CD4-positive, alpha-beta T cell treated with Interleukin-6 for 4 hours (primary cell): Measurements from ENCODE around the gene PTPRN2.
"Not testable (repeated sequence)": the region's sequence is repeated elsewhere in the genome, so short reads cannot be mapped to it uniquely, and the experiment has no call there.

Experiments
- DNase-seq: peaks from one replicate; pipeline ENCODE4 v3.0.0-alpha.2; 2020; ENCODE audit warnings: mixed read lengths

The PTPRN2 gene

DNA sequence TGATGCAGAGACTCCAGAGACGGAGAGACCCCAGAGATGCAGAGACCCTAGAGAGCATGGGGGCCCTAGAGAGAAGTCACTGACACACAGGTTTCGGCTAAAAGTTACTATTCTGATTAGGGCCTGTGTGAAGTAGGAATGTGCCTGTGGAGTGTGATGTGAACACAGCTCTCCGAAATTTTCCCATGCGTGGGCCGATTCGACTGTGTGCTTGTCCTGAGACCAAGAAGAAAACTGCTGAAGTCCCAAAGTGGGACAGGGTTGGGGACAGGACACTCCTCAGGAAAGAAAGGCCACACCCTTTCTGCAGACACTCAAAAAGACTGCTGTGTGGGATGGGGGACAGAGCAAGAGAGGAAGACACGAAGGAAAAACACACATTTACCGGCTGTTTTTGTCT lies 533.5 kb downstream of the PTPRN2 start:
- DNase-seq, result no peak

DNA sequence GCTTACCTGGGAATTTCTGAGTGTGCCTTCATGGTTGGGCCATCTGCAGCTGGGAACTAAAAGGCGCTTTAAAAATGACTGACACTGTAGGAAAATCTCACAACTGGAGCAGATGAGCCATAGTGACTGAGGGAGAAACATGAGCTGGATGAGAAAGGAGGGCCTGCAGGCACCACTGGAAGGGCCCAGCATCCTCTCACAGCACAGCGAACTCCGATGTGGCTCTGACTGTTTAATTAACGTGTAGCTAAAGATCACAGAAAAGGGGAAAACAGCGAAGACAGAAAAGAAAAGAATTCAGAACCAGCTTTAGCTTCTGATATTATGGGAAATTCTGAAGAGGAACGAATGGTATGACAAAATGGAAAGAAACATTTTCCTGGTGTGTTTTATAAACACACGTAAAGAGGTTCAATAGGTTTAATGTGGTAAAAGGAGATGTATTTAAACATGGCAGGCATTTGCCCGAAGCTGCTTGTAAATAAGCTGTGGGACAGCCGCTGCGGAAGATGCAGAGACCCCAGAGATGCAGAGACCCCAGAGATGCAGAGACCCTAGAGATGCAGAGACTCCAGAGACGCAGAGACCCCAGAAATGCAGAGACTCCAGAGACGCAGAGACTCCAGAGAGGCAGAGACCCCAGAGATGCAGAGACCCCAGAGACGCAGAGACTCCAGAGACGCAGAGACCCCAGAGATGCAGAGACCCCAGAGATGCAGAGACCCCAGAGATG lies 534.3 kb downstream of the PTPRN2 start:
- DNase-seq, result no peak

DNA sequence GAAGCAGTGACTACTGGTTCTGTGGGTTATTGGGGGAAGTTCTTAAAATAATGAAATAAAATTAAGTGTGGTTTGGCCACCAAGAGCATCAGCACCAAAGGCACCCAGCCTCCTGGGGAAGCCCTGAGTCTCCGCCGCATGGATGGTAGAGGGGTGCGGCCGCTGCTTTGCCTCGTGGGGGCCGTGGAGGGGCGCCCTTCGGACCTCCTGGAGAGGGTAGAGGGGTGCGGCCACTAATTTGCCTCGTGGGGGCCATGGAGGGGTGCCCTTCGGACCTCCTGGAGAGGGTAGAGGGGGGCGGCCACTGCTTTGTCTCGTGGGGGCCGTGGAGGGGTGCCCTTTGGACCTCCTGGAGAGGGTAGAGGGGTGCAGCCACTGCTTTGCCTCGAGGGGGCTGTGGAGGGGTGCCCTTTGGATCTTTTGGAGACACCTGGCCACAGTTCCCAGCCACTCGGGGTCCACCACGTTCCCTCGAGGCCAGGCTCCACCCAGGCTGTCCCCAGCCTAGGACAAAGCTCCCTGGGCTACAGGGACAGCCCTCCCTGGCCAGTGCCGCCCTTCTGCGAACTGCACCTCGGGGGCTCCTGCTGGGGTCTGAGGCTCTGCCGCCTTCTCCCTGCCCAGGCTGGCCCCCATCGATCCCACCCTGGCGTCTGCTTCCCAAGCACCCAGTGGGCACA lies 535.1 kb downstream of the PTPRN2 start:
- DNase-seq, result no peak

- no peak for DNase-seq
These were observed 535.8 kb downstream of the PTPRN2 start for GRCh38 chr7:158051776-158052175.

- no peak for DNase-seq
These were observed 536.5 kb downstream of the PTPRN2 start for GRCh38 chr7:158050978-158051651.

- DNase-seq, result no peak
These were observed 537.1 kb downstream of the PTPRN2 start for GRCh38 chr7:158050441-158050977.

- no peak for DNase-seq
These were observed 538.4 kb downstream of the PTPRN2 start for GRCh38 chr7:158049271-158049670.

- no peak for DNase-seq
These were observed 539.1 kb downstream of the PTPRN2 start for GRCh38 chr7:158048569-158048968.

GRCh38 chr7:158047391-158048059 lies 540.1 kb downstream of the PTPRN2 start:
- DNase-seq, result no peak

GRCh38 chr7:158046246-158046645 lies 541.4 kb downstream of the PTPRN2 start:
- not testable (repeated sequence) for DNase-seq

- no peak for DNase-seq
These were observed 543.2 kb downstream of the PTPRN2 start for GRCh38 chr7:158044482-158044823.

DNA sequence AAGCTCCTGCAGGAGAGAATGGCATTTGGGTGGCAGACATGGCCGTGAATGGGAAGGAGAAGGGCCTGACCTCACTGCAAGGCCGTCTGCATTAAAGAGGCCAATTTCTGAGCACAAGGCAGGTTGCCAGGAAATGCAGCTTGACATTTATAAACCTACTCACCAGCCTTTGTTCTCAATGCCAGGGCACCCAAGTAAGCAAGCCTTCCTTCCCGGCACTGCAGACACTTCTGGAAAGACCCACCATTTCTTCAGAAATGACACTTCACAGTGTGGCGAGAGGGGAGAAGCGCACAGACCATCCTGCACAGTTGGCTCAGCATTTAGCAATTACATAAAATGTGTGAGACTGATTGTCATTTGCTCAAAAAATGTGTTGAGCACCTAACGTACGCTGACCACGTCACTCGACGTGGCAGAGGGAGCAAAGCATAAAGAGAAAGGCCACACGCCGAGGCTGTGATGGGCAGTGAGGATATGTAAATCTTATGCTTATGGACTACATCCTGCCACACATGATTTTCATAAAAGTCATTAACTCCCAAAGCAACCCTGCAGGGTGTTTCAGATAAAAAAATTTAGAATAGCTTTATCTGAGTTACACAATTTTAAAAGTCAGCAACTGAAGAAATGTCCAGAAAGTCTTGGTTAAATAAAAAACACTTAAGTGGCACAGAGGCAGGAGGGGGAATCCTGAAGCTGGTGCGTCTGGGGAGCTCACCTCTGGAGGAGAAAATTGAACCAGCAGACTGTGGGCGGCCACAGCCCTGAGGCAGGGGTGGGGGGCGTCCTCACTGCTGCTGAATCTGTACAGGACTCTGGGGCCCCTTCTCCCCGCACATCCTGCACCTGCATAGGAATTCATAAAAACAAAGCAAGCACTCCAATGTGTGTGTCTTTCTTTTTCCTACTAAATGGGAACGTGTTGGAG lies 543.8 kb downstream of the PTPRN2 start:
- DNase-seq, result no peak

- no peak for DNase-seq
These were observed 545.3 kb downstream of the PTPRN2 start for GRCh38 chr7:158042156-158042880.

GRCh38 chr7:158040199-158040598 lies 547.4 kb downstream of the PTPRN2 start:
- DNase-seq, result no peak

GRCh38 chr7:158039270-158039669 lies 548.4 kb downstream of the PTPRN2 start:
- no peak for DNase-seq

- no peak for DNase-seq
These were observed 550.4 kb downstream of the PTPRN2 start for GRCh38 chr7:158037211-158037610.

- no peak for DNase-seq
These were observed 552.3 kb downstream of the PTPRN2 start for GRCh38 chr7:158035343-158035742.

DNA sequence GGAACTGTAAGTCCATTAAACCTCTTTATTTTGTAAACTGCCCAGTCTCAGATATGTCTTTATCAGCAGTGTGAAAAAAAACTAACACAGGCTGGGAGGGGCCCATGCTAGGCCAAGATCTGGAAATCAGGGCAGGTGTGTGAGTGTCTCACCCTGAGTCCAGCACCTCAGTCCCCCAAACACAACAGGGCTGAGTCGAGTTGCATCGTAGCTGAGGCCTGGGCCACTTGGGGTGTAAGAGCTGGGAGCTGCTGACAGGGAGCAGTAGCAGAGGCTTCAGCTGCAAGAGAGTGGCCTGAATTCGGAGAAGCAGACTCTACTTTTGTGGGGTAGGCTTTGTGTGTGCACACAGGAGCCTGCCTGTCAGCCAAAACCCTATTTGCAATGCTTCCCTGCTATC lies 553.1 kb downstream of the PTPRN2 start:
- DNase-seq, result no peak

- DNase-seq, result not testable (repeated sequence)
These were observed 553.7 kb downstream of the PTPRN2 start for GRCh38 chr7:158033925-158034324.

DNA sequence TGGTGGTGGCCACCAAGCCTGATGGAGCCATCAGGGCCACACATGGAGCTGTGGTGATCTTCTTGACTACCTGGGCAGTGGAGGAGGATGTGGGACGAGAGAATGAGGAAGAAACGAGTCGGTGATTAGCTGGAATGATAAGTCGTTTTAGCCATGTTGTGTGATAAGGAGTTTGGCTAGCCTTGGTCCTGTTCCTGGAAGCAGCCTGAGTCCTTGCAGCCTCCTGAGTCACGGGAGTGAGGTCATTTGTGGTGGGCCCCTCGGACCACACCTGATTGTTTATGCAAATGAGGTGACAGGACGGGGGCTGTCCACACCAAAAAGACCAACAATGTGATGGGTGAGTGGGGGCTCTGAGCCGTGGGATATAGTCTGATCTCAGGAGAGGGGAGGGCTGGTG lies 554.4 kb downstream of the PTPRN2 start:
- DNase-seq, result no peak

- DNase-seq, result no peak
These were observed 555.0 kb downstream of the PTPRN2 start for GRCh38 chr7:158032561-158033115.
